ENCODE results near the gene ITPR1. TPM values are rescaled to one million over a fixed set of nuclear protein-coding genes. Genes with fewer than 3 reads are reported as not detected.

ITPR1 gene
- total and polyA plus RNA-seq, 4 donors, result 3.7 to 39.4 (median 8.2) TPM

DNA sequence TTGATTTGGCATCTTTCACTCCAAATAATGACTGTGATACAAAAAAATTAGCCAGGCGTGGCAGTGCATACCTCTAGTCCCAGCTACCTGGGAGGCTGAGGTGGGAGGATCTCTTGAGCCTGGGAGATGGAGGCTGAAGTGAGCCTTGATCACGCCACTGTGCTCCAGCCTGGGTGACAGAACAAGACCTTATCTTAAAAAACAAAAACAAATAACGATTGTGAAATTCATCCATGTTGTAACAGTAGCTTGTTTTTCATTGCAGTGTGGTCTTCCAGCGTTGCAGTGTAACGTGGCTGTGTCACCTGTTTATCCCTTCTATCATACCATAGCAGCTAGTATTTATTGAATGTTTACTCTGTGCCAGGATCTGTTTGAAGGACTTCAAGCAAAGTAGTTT lies 120.9 kb downstream of the ITPR1 start (continued):
- TF ChIP-seq, protein P1, sequence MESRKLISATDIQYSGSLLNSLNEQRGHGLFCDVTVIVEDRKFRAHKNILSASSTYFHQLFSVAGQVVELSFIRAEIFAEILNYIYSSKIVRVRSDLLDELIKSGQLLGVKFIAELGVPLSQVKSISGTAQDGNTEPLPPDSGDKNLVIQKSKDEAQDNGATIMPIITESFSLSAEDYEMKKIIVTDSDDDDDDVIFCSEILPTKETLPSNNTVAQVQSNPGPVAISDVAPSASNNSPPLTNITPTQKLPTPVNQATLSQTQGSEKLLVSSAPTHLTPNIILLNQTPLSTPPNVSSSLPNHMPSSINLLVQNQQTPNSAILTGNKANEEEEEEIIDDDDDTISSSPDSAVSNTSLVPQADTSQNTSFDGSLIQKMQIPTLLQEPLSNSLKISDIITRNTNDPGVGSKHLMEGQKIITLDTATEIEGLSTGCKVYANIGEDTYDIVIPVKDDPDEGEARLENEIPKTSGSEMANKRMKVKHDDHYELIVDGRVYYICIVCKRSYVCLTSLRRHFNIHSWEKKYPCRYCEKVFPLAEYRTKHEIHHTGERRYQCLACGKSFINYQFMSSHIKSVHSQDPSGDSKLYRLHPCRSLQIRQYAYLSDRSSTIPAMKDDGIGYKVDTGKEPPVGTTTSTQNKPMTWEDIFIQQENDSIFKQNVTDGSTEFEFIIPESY (IDR thresholded peaks at IDR 0.05), result no peak
- TF ChIP-seq FOXA1 (IDR thresholded peaks at IDR 0.05) (peak; percentile 13), JUND (IDR thresholded peaks at IDR 0.05) (no peak), HNF4A (conservative IDR thresholded peaks at IDR 0.05) (peak in 1 of 2 donors; percentile 30), SP1 (IDR thresholded peaks at IDR 0.05) (no peak), HNF4G (IDR thresholded peaks at IDR 0.05) (no peak)

DNA sequence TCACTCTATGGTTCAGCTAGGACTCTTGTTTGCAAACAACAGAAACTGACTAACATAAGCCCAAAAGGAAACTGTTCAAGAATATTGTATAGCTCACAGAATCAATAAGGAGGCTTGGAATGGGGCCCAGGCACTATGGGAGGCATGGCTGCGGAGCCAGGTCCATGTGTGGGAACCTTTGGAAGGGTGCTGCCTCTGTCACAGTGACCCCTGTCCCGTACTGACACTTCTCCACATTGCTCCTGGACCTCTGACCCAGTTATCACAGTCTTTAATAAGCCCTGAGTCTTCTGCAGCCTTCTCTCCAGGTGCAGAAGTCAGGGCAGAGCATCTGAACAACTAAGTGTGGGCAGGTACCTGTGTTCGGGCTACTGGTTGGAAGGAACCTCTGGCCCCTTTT lies 121.8 kb downstream of the ITPR1 start:
- TF ChIP-seq SP1 (IDR thresholded peaks at IDR 0.05), result no peak
- peak in 1 of 2 donors; percentile 13 for TF ChIP-seq RXRA (IDR thresholded peaks at IDR 0.05)
- TF ChIP-seq, protein P2, sequence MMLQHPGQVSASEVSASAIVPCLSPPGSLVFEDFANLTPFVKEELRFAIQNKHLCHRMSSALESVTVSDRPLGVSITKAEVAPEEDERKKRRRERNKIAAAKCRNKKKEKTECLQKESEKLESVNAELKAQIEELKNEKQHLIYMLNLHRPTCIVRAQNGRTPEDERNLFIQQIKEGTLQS (IDR thresholded peaks at IDR 0.05), result no peak
- TF ChIP-seq RAD21 (IDR thresholded peaks at IDR 0.05), result no peak
- no peak for TF ChIP-seq GABPA (IDR thresholded peaks at IDR 0.05 in 1 of 2, conservative IDR thresholded peaks at IDR 0.05 in 1 of 2)
- TF ChIP-seq TAF1 (conservative IDR thresholded peaks at IDR 0.05), result no peak
- TF ChIP-seq NR2F2 (IDR thresholded peaks at IDR 0.05), result no peak
- no peak for DNase-seq (ENCODE audit: low spot score)
- Histone ChIP-seq H3K9me3 (ENCODE audit: control insufficient read depth in 4 of 4, low read length in 3 of 4) (no peaks in the 10 kb centered on the region), H3K9ac (ENCODE audit: low read depth in 1 of 2, low read length in 2 of 2) (no peak overlapping the region), H3K4me1 (ENCODE audit: control insufficient read depth in 4 of 4, insufficient read depth in 4 of 4, low read length in 3 of 4) (peaks cover 0 to 11% (median 1%) of the 10 kb centered on the region in 4 donors), H3K27me3 (ENCODE audit: control insufficient read depth in 4 of 4, insufficient read depth in 4 of 4, low read length in 3 of 4) (no peaks in the 10 kb centered on the region), H3K27ac (ENCODE audit: low read depth in 1 of 2, low read length in 2 of 2) (no peak overlapping the region), H3K4me3 (ENCODE audit: low read depth in 1 of 3, low read length in 3 of 3) (no peak overlapping the region), H3K36me3 (ENCODE audit: control insufficient read depth in 4 of 4, insufficient read depth in 3 of 4, low read depth in 1 of 4, low read length in 3 of 4) (no peaks in the 10 kb centered on the region)
- WGBS, result 79% methylated on average over 3 of the region's 3 CpGs

DNA sequence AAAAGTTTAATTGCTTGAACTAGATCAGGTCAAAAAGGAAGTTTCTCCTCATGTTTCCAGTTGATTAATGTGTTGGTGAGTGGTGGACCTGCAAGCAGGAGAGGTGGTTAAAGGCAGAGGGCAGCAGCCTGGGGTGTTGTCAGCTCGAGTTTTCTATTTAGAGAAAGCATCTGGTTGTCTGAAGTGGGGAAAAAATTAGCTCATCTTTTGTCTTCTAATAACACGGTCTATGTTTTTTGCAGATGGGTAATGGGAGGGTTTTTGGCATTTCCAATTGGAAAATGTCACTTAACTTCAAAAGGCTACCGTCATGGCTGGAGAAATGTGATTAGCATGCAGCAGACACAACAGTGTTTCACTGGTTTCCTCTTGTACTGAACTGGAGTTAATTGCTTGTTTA lies 122.6 kb downstream of the ITPR1 start:
- H3K9me3 ChIP-seq (ENCODE audit: control insufficient read depth in 4 of 4, low read length in 3 of 4), result no peaks in the 10 kb centered on the region
- TF ChIP-seq SP1 (IDR thresholded peaks at IDR 0.05) (no peak), RXRA (IDR thresholded peaks at IDR 0.05) (no peak), YY1 (IDR thresholded peaks at IDR 0.05) (no peak), NR2F2 (IDR thresholded peaks at IDR 0.05) (no peak), GABPA (IDR thresholded peaks at IDR 0.05 in 1 of 2, conservative IDR thresholded peaks at IDR 0.05 in 1 of 2) (no peak), EGR1 (IDR thresholded peaks at IDR 0.05; ENCODE audit: low read depth in 2 of 2) (no peak)
- TF ChIP-seq, protein P3, sequence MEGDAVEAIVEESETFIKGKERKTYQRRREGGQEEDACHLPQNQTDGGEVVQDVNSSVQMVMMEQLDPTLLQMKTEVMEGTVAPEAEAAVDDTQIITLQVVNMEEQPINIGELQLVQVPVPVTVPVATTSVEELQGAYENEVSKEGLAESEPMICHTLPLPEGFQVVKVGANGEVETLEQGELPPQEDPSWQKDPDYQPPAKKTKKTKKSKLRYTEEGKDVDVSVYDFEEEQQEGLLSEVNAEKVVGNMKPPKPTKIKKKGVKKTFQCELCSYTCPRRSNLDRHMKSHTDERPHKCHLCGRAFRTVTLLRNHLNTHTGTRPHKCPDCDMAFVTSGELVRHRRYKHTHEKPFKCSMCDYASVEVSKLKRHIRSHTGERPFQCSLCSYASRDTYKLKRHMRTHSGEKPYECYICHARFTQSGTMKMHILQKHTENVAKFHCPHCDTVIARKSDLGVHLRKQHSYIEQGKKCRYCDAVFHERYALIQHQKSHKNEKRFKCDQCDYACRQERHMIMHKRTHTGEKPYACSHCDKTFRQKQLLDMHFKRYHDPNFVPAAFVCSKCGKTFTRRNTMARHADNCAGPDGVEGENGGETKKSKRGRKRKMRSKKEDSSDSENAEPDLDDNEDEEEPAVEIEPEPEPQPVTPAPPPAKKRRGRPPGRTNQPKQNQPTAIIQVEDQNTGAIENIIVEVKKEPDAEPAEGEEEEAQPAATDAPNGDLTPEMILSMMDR (IDR thresholded peaks at IDR 0.05; ENCODE audit: low read depth, low read length, missing input control), result no peak
- TF ChIP-seq, protein P1 (IDR thresholded peaks at IDR 0.05), result no peak
- TF ChIP-seq, protein P4, sequence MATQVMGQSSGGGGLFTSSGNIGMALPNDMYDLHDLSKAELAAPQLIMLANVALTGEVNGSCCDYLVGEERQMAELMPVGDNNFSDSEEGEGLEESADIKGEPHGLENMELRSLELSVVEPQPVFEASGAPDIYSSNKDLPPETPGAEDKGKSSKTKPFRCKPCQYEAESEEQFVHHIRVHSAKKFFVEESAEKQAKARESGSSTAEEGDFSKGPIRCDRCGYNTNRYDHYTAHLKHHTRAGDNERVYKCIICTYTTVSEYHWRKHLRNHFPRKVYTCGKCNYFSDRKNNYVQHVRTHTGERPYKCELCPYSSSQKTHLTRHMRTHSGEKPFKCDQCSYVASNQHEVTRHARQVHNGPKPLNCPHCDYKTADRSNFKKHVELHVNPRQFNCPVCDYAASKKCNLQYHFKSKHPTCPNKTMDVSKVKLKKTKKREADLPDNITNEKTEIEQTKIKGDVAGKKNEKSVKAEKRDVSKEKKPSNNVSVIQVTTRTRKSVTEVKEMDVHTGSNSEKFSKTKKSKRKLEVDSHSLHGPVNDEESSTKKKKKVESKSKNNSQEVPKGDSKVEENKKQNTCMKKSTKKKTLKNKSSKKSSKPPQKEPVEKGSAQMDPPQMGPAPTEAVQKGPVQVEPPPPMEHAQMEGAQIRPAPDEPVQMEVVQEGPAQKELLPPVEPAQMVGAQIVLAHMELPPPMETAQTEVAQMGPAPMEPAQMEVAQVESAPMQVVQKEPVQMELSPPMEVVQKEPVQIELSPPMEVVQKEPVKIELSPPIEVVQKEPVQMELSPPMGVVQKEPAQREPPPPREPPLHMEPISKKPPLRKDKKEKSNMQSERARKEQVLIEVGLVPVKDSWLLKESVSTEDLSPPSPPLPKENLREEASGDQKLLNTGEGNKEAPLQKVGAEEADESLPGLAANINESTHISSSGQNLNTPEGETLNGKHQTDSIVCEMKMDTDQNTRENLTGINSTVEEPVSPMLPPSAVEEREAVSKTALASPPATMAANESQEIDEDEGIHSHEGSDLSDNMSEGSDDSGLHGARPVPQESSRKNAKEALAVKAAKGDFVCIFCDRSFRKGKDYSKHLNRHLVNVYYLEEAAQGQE (IDR thresholded peaks at IDR 0.05), result no peak
- TF ChIP-seq, protein P2 (IDR thresholded peaks at IDR 0.05), result no peak
- TF ChIP-seq, protein P5, sequence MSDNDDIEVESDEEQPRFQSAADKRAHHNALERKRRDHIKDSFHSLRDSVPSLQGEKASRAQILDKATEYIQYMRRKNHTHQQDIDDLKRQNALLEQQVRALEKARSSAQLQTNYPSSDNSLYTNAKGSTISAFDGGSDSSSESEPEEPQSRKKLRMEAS (IDR thresholded peaks at IDR 0.05), result no peak
- DNase-seq (ENCODE audit: low spot score), result no peak
- peaks cover 0 to 11% (median 1%) of the 10 kb centered on the region in 4 donors for H3K4me1 ChIP-seq (ENCODE audit: control insufficient read depth in 4 of 4, insufficient read depth in 4 of 4, low read length in 3 of 4)
- no peak overlapping the region for H3K4me3 ChIP-seq (ENCODE audit: low read depth in 1 of 3, low read length in 3 of 3)
- WGBS, result 81% methylated on average over 3 of the region's 3 CpGs
- no peak overlapping the region for H3K9ac ChIP-seq (ENCODE audit: low read depth in 1 of 2, low read length in 2 of 2)
- no peaks in the 10 kb centered on the region for H3K36me3 ChIP-seq (ENCODE audit: control insufficient read depth in 4 of 4, insufficient read depth in 3 of 4, low read depth in 1 of 4, low read length in 3 of 4)
- no peak overlapping the region for H3K27ac ChIP-seq (ENCODE audit: low read depth in 1 of 2, low read length in 2 of 2)
- H3K27me3 ChIP-seq (ENCODE audit: control insufficient read depth in 4 of 4, insufficient read depth in 4 of 4, low read length in 3 of 4), result no peaks in the 10 kb centered on the region
